C4-2B (cell line): ENCODE data around the gene TTYH3.

Source experiments
- ZFX ChIP-seq: fragments of 450-650 bp; IDR thresholded peaks from 2 replicates; pipeline ENCODE4 v1.6.1; 2017
- TF ChIP-seq, protein P1 (sequence below): fragments of 450-650 bp; conservative IDR thresholded peaks from 2 replicates; pipeline ENCODE4 v1.5.1; 2017; ENCODE audit warnings: mild to moderate bottlenecking

DNA sequence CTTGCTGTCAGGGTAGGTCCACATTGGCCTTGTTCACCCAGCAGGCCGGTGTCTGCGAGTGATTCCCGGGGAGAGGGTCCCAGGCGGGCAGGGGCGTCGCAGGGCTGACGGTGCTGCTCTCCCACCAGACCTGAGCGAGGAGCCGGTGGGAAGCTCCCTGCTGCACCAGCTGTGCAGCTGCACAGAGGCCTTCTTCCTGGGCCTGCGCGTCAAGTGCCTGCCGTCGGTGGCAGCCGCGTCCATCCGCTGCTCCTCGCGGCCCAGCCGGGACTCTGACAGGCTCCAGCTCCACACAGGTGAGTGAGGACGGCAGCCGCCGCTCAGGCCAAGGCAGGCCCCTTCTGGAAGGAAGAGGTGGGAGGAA lies 70.8 kb downstream of the TTYH3 start:
- TF ChIP-seq, protein P1, sequence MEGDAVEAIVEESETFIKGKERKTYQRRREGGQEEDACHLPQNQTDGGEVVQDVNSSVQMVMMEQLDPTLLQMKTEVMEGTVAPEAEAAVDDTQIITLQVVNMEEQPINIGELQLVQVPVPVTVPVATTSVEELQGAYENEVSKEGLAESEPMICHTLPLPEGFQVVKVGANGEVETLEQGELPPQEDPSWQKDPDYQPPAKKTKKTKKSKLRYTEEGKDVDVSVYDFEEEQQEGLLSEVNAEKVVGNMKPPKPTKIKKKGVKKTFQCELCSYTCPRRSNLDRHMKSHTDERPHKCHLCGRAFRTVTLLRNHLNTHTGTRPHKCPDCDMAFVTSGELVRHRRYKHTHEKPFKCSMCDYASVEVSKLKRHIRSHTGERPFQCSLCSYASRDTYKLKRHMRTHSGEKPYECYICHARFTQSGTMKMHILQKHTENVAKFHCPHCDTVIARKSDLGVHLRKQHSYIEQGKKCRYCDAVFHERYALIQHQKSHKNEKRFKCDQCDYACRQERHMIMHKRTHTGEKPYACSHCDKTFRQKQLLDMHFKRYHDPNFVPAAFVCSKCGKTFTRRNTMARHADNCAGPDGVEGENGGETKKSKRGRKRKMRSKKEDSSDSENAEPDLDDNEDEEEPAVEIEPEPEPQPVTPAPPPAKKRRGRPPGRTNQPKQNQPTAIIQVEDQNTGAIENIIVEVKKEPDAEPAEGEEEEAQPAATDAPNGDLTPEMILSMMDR, result no peak
- no peak for TF ChIP-seq ZFX
